HepG2 (cell line): ENCODE data around the gene PTPA. TPM values are rescaled to one million over a fixed set of nuclear protein-coding genes. Genes with fewer than 3 reads are reported as not detected.

Experiments
- HIVEP1 ChIP-seq: sonication (generic); formaldehyde crosslinking; IDR thresholded peaks from 2 replicates; pipeline ENCODE4 v1.4.0; 2020; ENCODE audit warnings: mild to moderate bottlenecking, missing genetic modification reagents
- HMGA1 ChIP-seq: sonication (generic); formaldehyde crosslinking; conservative IDR thresholded peaks from 2 replicates; pipeline ENCODE4 v1.4.0; 2020; ENCODE audit warnings: missing genetic modification reagents
- JARID2 ChIP-seq: sonication (generic); formaldehyde crosslinking; IDR thresholded peaks from 2 replicates; pipeline ENCODE4 v1.8.1; 2023; ENCODE audit warnings: missing genetic modification reagents, inconsistent platforms; ENCODE audit not compliant: insufficient replicate concordance
- KLF13 ChIP-seq: sonication (generic); formaldehyde crosslinking; IDR thresholded peaks from 2 replicates; pipeline ENCODE4 v1.4.0; 2020; ENCODE audit warnings: mild to moderate bottlenecking, missing genetic modification reagents
- MAZ ChIP-seq, 2 experiments: sonication (generic) in 1 of 2; formaldehyde crosslinking in 1 of 2; IDR thresholded peaks; 2 replicates each; pipeline versions ENCODE4 v1.5.0 to v1.6.1; 2012 to 2020; ENCODE audit warnings: low read depth in 2 of 2, mild to moderate bottlenecking in 2 of 2, borderline replicate concordance in 1 of 2, improper control_type of control experiment in 1 of 2, low read length in 1 of 2, missing genetic modification reagents in 1 of 2, moderate library complexity in 1 of 2
- NFE2L1 ChIP-seq: sonication (generic); formaldehyde crosslinking; IDR thresholded peaks from 2 replicates; pipeline ENCODE4 v1.4.0; 2020; ENCODE audit warnings: missing genetic modification reagents, mild to moderate bottlenecking, borderline replicate concordance
- PITX1 ChIP-seq: sonication (generic); formaldehyde crosslinking; IDR thresholded peaks from 2 replicates; pipeline ENCODE4 v1.5.1; 2020; ENCODE audit warnings: mild to moderate bottlenecking, missing genetic modification reagents
- RELA ChIP-seq: sonication (generic); formaldehyde crosslinking; IDR thresholded peaks from 2 replicates; pipeline ENCODE4 v1.4.0; 2020; ENCODE audit warnings: missing genetic modification reagents
- SALL2 ChIP-seq: sonication (generic); formaldehyde crosslinking; IDR thresholded peaks from 2 replicates; pipeline ENCODE4 v1.8.1; 2023; ENCODE audit warnings: mild to moderate bottlenecking, missing genetic modification reagents, inconsistent platforms
- SIX4 ChIP-seq: sonication (generic); formaldehyde crosslinking; IDR thresholded peaks from 2 replicates; pipeline ENCODE4 v1.4.0; 2020; ENCODE audit warnings: missing genetic modification reagents
- TCF7 ChIP-seq: sonication (generic); IDR thresholded peaks from 2 replicates; pipeline ENCODE4 v1.6.1; 2016; ENCODE audit warnings: antibody characterized with exemption, low read depth
- ZFP62 ChIP-seq: sonication (generic); formaldehyde crosslinking; IDR thresholded peaks from 2 replicates; pipeline ENCODE4 v1.4.0; 2020; ENCODE audit warnings: missing genetic modification reagents
- ZNF329 ChIP-seq: sonication (generic); formaldehyde crosslinking; IDR thresholded peaks from 2 replicates; pipeline ENCODE4 v1.9.0; 2021; ENCODE audit warnings: low read depth, mild to moderate bottlenecking, missing genetic modification reagents
- polyA plus RNA-seq, 8 experiments: library from polyadenylated mRNA; depleted of rRNA in 3 of 8; stranded (reverse) in 7 of 8; unstranded in 1 of 8; fragments of >200 nt; fragmentation: Illumina TruSeq in 4 of 8; extraction: Trizol in 4 of 8; gene quantifications; 2 replicates each; pipeline versions ENCODE4 v1.2.1 to v1.2.3, GENCODE V29; 2011 to 2016; ENCODE audit warnings: low read depth in 4 of 8, missing spikeins in 1 of 8, mixed read lengths in 1 of 8; ENCODE audit not compliant: insufficient read depth in 1 of 8
- total RNA-seq, 5 experiments: library from RNA; depleted of rRNA; stranded (reverse); fragments of >200 nt; fragmentation: Illumina TruSeq; extraction: Trizol; gene quantifications; 2 replicates each; pipeline ENCODE4 v1.2.3, GENCODE V29; 2016; ENCODE audit warnings: low read depth in 1 of 5
- TF ChIP-seq, protein P1 (sequence below): sonication (generic); formaldehyde crosslinking; IDR thresholded peaks from 2 replicates; pipeline ENCODE4 v1.5.0; 2020; ENCODE audit warnings: missing genetic modification reagents
- TF ChIP-seq, protein P2 (sequence below): sonication (generic); formaldehyde crosslinking; IDR thresholded peaks from one replicate; pipeline ENCODE4 v1.5.1; 2020; ENCODE audit warnings: mild to moderate bottlenecking, missing genetic modification reagents; ENCODE audit errors: not compliant biosample characterization

The PTPA gene
- total and polyA plus RNA-seq, 2 of the 13 experiments (the other 11 are each of a cell fraction or from before 2014, with no cell fraction given), result 79.3 to 105 TPM

DNA sequence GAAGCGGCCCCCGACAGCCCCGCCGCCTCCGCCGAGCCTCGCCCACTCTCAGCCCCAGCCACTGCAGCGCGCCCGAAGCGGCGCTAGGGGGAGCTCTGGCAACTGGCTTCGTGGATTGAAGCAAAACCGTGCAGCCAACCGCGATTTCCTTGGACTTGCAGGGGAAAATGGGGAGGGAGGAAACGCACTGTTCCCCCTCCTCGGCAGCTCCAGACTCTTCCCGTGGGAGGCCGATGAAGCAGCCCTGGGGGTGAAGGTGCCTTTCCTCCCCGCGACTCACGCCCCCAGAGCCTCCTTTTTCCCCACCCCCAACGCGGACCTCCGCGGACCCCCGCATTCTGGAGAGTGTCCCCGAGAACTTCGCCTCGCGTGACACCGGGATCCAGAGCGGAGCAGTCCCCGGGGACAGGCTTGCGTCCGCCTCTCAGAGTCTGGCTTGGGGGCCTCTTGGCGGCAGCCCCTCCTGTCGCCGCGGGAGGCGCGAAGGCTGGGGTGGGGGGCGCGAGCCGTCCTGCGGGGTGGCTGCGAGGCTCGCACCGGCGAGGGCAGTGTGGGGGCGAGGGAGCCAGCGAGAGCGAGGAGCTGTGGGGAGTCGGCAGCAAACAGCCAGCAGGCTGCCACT is 63.0 kb downstream of the PTPA start (continued):
- TF ChIP-seq HMGA1 (CRISPR knock-in tag) (no peak), ZNF329 (CRISPR knock-in tag) (0 out of 2 replicates have a peak, but pooled peaks have one; percentile 32), TCF7 (no peak), SALL2 (CRISPR knock-in tag) (peak; percentile 70), RELA (CRISPR knock-in tag) (no peak), SIX4 (CRISPR knock-in tag) (no peak), PITX1 (CRISPR knock-in tag) (no peak), MAZ (IDR thresholded peaks at IDR 0.05; ENCODE audit: borderline replicate concordance, low read depth, low read length) (peak; percentile 38; the same call in 1 of the 2 replicates), MAZ (CRISPR knock-in tag; IDR thresholded peaks at IDR 0.05; ENCODE audit: low read depth) (peak; percentile 58; the same call in 1 of the 2 replicates), HIVEP1 (CRISPR knock-in tag) (peak; percentile 18; the same call in 1 of the 2 replicates), JARID2 (CRISPR knock-in tag) (no peak), NFE2L1 (CRISPR knock-in tag) (no peak), ZFP62 (CRISPR knock-in tag) (no peak), KLF13 (CRISPR knock-in tag) (no peak)
- TF ChIP-seq, protein P1, sequence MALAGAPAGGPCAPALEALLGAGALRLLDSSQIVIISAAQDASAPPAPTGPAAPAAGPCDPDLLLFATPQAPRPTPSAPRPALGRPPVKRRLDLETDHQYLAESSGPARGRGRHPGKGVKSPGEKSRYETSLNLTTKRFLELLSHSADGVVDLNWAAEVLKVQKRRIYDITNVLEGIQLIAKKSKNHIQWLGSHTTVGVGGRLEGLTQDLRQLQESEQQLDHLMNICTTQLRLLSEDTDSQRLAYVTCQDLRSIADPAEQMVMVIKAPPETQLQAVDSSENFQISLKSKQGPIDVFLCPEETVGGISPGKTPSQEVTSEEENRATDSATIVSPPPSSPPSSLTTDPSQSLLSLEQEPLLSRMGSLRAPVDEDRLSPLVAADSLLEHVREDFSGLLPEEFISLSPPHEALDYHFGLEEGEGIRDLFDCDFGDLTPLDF (CRISPR knock-in tag), result peak; percentile 24; the same call in 1 of the 2 replicates
- TF ChIP-seq, protein P2, sequence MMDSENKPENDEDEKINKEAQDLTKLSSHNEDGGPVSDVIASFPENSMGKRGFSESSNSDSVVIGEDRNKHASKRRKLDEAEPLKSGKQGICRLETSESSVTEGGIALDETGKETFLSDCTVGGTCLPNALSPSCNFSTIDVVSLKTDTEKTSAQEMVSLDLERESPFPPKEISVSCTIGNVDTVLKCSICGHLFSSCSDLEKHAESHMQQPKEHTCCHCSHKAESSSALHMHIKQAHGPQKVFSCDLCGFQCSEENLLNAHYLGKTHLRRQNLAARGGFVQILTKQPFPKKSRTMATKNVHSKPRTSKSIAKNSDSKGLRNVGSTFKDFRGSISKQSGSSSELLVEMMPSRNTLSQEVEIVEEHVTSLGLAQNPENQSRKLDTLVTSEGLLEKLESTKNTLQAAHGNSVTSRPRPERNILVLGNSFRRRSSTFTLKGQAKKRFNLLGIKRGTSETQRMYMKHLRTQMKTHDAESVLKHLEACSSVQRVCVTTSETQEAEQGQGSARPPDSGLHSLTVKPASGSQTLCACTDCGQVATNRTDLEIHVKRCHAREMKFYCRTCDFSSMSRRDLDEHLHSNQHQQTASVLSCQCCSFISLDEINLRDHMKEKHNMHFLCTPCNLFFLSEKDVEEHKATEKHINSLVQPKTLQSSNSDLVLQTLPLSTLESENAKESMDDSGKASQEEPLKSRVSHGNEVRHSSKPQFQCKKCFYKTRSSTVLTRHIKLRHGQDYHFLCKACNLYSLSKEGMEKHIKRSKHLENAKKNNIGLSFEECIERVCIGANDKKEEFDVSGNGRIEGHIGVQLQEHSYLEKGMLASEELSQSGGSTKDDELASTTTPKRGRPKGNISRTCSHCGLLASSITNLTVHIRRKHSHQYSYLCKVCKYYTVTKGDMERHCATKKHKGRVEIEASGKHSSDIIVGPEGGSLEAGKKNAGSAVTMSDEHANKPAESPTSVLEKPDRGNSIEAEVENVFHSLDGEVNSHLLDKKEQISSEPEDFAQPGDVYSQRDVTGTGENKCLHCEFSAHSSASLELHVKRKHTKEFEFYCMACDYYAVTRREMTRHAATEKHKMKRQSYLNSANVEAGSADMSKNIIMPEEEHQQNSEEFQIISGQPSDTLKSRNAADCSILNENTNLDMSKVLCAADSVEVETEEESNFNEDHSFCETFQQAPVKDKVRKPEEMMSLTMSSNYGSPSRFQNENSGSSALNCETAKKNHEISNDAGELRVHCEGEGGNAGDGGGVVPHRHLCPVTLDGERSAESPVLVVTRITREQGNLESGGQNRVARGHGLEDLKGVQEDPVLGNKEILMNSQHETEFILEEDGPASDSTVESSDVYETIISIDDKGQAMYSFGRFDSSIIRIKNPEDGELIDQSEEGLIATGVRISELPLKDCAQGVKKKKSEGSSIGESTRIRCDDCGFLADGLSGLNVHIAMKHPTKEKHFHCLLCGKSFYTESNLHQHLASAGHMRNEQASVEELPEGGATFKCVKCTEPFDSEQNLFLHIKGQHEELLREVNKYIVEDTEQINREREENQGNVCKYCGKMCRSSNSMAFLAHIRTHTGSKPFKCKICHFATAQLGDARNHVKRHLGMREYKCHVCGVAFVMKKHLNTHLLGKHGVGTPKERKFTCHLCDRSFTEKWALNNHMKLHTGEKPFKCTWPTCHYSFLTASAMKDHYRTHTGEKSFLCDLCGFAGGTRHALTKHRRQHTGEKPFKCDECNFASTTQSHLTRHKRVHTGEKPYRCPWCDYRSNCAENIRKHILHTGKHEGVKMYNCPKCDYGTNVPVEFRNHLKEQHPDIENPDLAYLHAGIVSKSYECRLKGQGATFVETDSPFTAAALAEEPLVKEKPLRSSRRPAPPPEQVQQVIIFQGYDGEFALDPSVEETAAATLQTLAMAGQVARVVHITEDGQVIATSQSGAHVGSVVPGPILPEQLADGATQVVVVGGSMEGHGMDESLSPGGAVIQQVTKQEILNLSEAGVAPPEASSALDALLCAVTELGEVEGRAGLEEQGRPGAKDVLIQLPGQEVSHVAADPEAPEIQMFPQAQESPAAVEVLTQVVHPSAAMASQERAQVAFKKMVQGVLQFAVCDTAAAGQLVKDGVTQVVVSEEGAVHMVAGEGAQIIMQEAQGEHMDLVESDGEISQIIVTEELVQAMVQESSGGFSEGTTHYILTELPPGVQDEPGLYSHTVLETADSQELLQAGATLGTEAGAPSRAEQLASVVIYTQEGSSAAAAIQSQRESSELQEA (CRISPR knock-in tag), result no peak
